ENCODE data around the gene EXOC3L4. TPM values are rescaled to one million over a fixed set of nuclear protein-coding genes. Genes with fewer than 3 reads are reported as not detected.
A peak's percentile ranks its signal among the peaks of the same experiment; 100 is the strongest.
"Not testable (repeated sequence)": the region's sequence is repeated elsewhere in the genome, so short reads cannot be mapped to it uniquely, and the experiment has no call there.

EXOC3L4 gene
- total RNA-seq (10 to 100 TPM in 4 of 7 donors, 1 to 10 TPM in 3; 2.0 to 30.0 (median 10.5) TPM), polyA plus RNA-seq (10 to 100 TPM; 18.5 to 39.2 (median 25.4) TPM)
- long read RNA-seq, donor 1: 0 reads
- long read RNA-seq, donor 2: 0 reads

DNA sequence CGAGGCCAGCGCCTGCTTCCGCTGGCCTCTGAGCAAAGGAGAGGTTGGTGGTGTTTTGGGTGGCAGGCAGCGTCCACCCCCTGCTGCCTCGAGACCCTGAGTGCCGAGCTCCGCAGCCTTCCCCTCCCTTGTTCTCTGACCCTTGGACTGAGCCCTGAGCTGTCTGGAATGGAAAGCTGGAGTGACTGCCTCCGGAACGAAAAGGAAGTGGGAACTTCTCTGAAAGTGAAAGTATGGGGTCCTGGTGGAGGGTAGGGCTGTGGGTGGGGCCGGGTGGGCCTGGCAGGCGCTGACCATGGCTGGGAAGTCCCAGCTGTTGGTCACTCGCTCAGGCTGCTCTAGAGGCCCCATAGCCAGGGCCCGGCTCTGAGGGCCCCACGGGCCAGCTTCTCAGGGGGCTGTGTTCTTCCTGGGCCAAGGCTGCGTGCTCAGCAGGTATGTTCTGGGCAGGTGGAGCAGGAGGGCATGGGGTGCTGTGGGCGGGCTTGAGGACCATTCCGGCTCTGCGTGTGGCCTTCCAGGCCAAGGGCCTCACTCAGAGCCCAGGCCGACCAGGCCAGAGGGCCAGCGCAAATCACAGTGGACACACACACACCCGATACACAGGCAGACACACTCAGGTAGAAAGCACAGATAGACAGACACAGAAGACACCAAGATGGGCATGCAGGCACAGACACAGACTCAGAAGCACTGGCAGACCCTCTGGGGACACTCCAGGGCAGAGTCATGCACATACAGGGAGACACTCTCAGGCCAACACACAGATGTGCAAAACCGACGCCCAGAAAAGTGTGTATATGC lies at the start of gene EXOC3L4:
TSS of gene EXOC3L4 (plus strand) at position 320 of the 804 bp plus-strand sequence. CDS start 5,495 bp downstream, outside the sequence.
- H3K27me3 ChIP-seq (replicated peaks in 1 of 7): peaks cover 0 to 24% (median 0%) of the 10 kb centered on the region in 7 donors
- peak within 1 kb of the TSS; percentile 15 to 85 (median 78) for H3K27ac ChIP-seq
- no peaks in the 10 kb centered on the region for H3K36me3 ChIP-seq
- no peak for DNase-seq
- peak within 1 kb of the TSS in 5 of 8 donors; percentile 2 to 46 (median 13) for H3K4me3 ChIP-seq
- intact Hi-C loops (cut with DNase I; ENCODE audit: low total_unique reads): loop anchor here (10.0 kb wide), 1 partner anchor 400 kb away; no protein-coding TSS in a partner anchor
- H3K4me1 ChIP-seq: peaks cover 4 to 65% (median 50%) of the 10 kb centered on the region in 6 donors
- 45 to 59% (median 53%) methylated on average over 12 to 23 of the region's 23 CpGs for WGBS, 5 donors
- TF ChIP-seq POLR2AphosphoS5 (IDR thresholded peaks at IDR 0.05): peak in 2 of 3 donors; percentile 52 to 55
- TF ChIP-seq, protein P1, sequence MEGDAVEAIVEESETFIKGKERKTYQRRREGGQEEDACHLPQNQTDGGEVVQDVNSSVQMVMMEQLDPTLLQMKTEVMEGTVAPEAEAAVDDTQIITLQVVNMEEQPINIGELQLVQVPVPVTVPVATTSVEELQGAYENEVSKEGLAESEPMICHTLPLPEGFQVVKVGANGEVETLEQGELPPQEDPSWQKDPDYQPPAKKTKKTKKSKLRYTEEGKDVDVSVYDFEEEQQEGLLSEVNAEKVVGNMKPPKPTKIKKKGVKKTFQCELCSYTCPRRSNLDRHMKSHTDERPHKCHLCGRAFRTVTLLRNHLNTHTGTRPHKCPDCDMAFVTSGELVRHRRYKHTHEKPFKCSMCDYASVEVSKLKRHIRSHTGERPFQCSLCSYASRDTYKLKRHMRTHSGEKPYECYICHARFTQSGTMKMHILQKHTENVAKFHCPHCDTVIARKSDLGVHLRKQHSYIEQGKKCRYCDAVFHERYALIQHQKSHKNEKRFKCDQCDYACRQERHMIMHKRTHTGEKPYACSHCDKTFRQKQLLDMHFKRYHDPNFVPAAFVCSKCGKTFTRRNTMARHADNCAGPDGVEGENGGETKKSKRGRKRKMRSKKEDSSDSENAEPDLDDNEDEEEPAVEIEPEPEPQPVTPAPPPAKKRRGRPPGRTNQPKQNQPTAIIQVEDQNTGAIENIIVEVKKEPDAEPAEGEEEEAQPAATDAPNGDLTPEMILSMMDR (IDR thresholded peaks at IDR 0.05 in 8 of 11, conservative IDR thresholded peaks at IDR 0.05 in 3 of 11): no peak
- H3K9me3 ChIP-seq: no peaks in the 10 kb centered on the region

DNA sequence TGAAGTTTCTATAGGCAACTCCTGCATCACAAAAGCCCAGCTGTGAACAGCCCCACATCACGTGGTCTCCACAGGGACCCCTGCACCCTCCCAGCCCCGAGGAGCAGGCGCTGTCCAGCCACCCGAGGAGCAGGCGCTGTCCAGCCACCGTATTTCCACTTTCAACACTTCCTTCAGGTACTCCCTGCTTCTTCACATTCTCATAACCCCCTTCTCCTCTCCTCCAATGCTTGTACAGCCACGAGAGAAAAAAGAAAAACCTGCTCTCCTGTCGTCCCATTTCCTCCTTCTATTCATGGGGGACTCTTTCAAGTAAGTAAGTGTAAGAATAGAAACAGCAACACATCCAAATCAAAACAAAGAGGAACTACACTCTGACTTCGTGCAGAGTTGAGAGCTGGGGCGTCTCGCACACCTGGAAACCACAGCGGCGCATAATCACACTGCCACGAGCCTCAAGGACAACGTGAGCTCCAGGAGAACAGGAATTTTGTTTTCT lies 49.1 kb upstream of the EXOC3L4 start:
- peaks cover 0 to 19% (median 5%) of the 10 kb centered on the region in 6 donors for H3K36me3 ChIP-seq
- peaks cover 0 to 9% (median 2%) of the 10 kb centered on the region in 8 donors for H3K9me3 ChIP-seq
- peaks cover 3 to 48% (median 36%) of the 10 kb centered on the region in 6 donors for H3K4me1 ChIP-seq
- TF ChIP-seq POLR2A (IDR thresholded peaks at IDR 0.05) (no peak), POLR2AphosphoS5 (IDR thresholded peaks at IDR 0.05) (peak in 1 of 3 donors; percentile 19)
- intact Hi-C loops (cut with DNase I; ENCODE audit: low total_unique reads): no loop called here
- H3K27me3 ChIP-seq (replicated peaks in 1 of 7): no peaks in the 10 kb centered on the region
- 7 to 16% (median 11%) methylated on average over 15 of the region's 15 CpGs for WGBS, 5 donors
- peak overlapping the region in 1 of 8 donors; percentile 21 for H3K27ac ChIP-seq
- peak overlapping the region in 1 of 8 donors; percentile 24 for H3K4me3 ChIP-seq
- peak; percentile 64 for DNase-seq

DNA sequence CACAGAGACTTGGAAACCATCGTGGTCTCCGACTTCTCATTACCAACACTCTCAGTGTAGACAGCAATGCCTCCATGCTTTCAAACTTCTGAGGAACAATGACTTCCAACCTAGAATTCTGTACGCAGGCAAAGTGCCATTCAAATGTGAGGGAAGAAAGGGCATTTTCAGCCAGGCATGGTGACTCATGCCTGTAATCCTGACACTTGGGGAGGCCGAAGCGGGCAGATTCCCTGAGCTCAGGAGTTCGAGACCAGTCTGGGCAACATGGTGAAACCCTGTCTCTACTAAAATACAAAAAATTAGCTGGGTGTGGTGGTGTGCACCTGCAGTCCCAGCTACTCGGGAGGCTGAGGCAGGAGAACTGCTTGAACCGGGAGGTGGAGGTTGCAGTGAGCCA lies 47.1 kb upstream of the EXOC3L4 start:
- H3K9me3 ChIP-seq; intact Hi-C loops (cut with DNase I; ENCODE audit: low total_unique reads); H3K27ac ChIP-seq; H3K36me3 ChIP-seq; H3K4me3 ChIP-seq; H3K27me3 ChIP-seq (replicated peaks in 1 of 7): not testable (repeated sequence)
- WGBS, 5 donors: 90 to 97% (median 90%) methylated on average over 8 of the region's 8 CpGs
- peaks cover 3 to 67% (median 38%) of the 10 kb centered on the region in 6 donors for H3K4me1 ChIP-seq
- DNase-seq: peak; percentile 16

DNA sequence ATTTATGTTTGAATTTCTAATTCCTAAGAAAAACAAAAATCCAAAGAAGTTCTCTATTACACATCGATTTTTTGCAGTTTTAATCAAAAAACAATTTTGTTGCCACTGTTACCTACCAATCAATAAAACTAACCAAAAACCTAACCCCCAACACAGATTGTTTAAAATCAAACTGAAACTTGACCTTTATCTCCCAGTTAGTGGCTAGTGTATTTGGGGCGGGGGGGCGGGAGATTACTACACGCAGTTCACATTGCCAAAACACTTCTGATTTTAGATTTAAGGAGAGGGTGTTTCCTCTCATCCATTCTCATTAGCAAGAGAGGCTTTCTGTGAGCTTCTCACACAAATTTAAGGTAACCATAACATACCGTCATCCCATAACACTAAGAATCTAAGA lies 43.6 kb upstream of the EXOC3L4 start:
- Histone ChIP-seq H3K4me3 (no peak overlapping the region), H3K36me3 (no peaks in the 10 kb centered on the region), H3K27ac (no peak overlapping the region), H3K27me3 (replicated peaks in 1 of 7) (peaks cover 0 to 4% (median 0%) of the 10 kb centered on the region in 7 donors), H3K4me1 (peaks cover 11 to 71% (median 39%) of the 10 kb centered on the region in 6 donors), H3K9me3 (no peaks in the 10 kb centered on the region)
- TF ChIP-seq POLR2A (IDR thresholded peaks at IDR 0.05): no peak
- TF ChIP-seq POLR2AphosphoS5 (IDR thresholded peaks at IDR 0.05): no peak
- TF ChIP-seq, protein P1 (IDR thresholded peaks at IDR 0.05 in 8 of 11, conservative IDR thresholded peaks at IDR 0.05 in 3 of 11): no peak
- intact Hi-C loops (cut with DNase I; ENCODE audit: low total_unique reads): no loop called here
- WGBS, 5 donors: 74 to 84% (median 82%) methylated on average over 5 of the region's 5 CpGs
- DNase-seq: no peak

DNA sequence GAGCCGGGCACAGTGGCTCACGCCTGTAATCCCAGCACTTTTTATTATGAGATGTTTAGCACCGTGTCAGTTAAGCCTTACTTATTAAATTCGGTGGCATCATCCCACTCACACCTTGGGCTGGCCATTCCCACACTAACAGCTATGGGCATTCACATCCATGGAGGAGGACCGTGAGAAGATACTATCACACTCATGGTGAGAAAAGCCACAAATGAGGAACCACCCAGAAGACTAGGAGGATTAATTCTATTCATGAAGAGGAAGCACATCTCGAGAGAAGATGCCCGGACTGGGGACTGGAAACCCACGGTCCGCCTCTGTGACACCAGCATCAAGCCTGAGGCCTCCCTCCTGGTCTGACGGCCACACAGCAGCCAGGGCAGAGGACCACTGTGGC lies 42.1 kb upstream of the EXOC3L4 start:
- peaks cover 14 to 70% (median 40%) of the 10 kb centered on the region in 6 donors for H3K4me1 ChIP-seq
- 48 to 57% (median 54%) methylated on average over 9 to 10 of the region's 10 CpGs for WGBS, 5 donors
- peak; percentile 51 for DNase-seq

More for the DNA sequence above, 42.1 kb upstream of the EXOC3L4 start:
- Histone ChIP-seq H3K9me3 (no peaks in the 10 kb centered on the region), H3K36me3 (no peaks in the 10 kb centered on the region), H3K4me3 (no peak overlapping the region), H3K27ac (peak overlapping the region in 1 of 8 donors; percentile 12), H3K27me3 (replicated peaks in 1 of 7) (peaks cover 0 to 15% (median 2%) of the 10 kb centered on the region in 7 donors)
- intact Hi-C loops (cut with DNase I; ENCODE audit: low total_unique reads): no loop called here
- TF ChIP-seq POLR2A (IDR thresholded peaks at IDR 0.05): no peak
- no peak for TF ChIP-seq POLR2AphosphoS5 (IDR thresholded peaks at IDR 0.05)
- TF ChIP-seq, protein P1 (IDR thresholded peaks at IDR 0.05 in 8 of 11, conservative IDR thresholded peaks at IDR 0.05 in 3 of 11): no peak
